KG1 (cell line): ENCODE data around the gene SNED1.

Experiments
- DNase-seq: peaks from one replicate; lab custom pipeline; 2025; lab: John Stamatoyannopoulos, UW

Gene SNED1

DNA sequence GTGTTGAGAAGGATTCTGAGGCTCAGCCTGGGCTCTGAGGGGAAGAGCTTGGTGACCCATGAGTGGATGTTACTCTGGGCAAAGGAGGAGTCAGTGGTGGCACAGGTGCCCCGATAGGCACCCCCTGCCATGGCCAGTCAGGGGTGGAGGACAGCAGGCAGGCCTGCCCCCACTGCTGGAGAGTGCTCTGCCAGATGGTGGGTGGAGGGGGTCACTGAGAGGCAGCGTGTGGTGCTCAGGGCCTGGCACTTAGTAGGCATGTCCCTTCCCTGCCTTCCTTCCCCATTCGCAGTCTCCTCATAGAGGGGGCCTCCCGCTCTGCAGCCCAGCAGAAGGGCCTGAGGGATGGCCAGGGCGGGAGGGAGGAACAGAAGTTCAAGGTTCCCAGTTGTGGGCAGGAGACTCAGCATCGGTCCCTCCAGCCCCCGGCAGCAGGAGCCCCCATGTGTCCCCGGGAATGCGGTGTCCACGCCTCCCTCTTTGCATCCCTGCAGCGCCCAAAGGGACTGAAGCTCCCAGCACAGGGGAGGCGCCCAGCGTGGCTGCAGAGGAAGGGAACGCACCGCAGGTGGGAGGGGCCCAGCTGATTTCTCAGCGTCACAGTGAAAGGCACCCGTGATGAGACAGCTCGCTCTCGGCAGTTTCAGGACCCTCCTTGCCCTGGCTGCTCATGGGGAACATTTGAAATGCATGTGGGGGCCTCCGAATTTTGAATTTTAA is 5.7 kb upstream of the SNED1 start:
- DNase-seq = no peak

DNA sequence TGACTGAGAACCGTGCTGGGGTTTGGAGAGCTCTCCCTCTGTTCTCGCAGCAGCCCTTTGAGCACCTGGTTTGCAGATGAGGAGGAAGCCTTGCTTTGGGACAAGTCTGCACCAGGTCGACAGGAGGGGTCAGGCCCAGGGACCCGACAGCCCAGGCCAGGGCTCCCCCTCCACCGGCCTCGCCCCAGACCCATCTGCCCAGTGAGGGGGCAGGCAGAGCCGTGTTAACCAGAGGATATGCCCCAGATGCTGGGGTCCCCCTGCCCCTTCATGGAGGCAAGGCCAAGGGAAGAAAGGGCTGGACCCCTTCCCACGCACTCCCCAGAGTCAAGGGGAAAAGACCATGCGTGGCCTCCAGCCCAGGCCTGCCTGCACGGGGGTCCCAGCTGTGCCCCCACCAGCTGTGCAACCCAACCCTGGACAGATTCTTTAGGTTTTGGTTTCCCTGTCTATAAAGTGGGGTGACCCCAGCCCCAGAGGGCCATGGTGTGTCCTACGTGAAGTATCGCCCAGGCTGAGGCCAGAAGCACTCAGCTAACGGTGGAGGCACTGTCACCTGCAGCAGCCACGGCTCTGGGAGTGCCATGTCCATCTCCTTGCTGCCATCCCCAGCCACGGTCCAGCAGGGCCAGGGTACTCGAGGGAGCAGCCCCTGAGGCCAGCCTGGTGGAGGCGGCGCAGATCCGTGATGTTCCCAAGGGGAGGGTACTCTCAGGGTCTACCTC is 4.8 kb upstream of the SNED1 start:
- DNase-seq = no peak

DNA sequence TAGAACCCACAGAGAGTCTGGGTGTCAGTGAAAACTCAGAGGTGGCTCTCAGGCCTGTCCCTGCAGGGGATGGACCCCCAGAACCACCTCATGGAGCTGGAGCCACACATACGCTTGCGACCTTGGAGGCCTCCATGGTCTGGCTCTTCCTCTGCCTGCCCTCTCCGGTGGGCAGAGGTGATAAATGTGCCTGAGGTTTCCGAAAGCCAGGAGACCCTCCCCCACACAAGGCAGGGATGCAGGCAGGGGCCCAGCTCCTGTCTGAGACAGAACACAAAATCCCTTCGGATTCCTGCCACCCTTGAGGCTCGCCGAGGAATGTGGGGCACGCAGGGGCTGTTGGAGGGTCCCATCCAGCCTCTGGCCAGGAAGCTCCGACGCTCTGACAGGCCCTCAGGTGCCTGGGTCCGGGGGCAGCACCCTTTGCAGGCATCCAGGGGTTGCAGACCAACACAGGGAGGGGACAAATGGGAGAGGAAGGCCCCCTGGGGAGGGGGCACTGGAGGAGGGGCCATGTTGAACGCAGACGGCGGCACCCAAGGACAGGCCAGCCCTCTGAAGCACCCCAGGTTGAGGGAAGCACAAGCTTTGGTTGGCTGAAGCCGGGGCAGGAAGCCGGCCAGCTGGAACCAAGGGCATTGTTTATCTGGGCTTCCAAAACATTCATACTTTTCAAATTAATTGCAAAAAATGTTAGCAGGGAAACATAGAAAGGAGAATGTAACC is 4.1 kb upstream of the SNED1 start:
- no peak for DNase-seq

DNA sequence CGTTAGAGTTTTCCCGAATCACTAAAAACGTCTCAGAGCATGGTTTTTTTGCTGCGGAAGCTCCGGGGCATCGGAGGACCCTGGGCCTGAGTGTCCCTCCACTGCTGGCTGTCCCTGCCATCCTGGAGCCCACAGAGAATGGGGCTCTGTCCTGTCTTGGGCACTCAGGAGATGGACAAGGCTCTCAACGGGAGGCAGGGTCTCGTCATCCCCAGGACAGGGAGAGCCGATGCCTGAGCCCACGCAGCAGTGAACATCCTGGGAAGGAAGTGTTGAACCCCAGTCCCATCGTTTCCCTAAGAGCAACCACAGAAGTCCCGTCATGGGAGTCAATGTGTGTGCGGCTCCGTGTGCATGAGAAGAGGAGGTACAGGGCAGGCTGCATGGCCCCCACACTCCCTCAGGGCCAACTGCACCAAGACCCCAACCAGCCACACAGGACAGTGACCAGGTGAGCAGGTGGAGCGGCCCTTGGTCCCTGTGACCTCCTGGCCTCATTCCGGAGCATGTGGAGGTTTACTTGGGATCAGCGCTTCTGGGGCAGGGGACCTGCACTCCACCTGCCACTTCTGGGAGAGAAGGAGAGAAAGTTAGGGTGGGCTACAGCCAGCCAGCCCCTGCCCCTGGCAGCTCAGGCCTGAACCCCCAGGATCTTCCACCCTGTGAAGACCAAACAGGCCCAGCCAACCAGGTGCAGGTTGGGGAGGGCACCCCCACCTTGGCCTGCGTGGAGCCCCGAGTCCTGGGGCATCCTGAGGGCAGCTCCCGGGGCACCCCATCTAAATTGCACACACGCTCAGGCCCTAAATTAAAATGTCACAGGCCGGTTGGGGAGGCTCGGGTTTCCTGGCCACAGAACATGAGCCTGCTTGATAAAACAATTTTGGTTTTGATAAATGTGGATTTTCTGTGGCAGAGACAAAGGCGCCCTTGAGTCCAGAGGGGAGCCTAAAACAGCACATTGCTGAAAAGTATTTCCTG is 3.1 kb upstream of the SNED1 start:
- DNase-seq = no peak

DNA sequence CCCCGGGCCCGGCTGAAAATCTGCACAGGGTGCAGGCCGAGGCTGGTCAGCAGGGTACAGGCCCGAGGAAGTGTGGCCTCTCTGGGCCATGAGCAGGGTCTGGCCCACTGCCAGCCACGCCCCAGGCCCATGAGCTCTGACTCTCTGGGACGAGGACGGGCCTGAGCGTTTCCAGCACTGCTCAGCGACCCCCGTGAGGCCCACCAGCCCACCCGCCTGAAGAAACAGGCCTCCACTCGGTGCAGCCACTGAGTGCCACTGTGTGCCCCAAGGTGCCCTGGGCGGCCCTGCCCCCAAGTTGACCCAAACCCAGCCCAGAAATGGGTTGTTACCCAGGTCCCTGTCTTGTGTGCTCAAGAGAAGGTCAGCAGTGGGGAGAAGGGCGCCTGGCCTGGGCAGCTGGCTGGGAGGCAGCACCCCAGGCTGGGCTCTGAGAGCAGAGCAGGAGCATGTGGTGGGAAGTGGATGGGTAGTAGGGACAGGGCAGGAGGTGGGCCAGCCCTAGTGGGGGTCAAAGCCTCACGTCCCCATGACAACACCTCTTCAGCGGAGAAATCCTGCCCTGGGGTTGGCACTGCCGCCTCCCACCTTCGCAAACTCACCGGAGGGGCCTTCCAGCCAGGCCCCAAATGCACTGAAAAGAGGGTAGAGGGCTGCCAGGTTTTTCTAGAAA is 2.1 kb upstream of the SNED1 start:
- no peak for DNase-seq

DNA sequence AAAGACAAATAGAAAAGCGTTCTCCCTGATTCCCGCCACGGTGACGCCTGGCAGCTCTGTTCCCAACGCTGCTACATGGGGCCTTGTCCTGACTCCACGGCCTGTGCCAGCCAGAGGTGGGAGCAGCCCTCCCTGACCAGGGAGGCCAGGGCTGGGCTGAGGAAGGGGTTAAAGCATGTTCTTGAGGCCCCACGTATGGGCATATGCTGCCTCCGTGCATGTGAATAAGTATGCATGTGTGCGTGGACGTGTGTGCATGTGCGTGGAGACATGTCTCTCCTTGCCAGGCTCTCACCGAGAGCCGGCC is 1.6 kb upstream of the SNED1 start:
- DNase-seq = no peak

DNA sequence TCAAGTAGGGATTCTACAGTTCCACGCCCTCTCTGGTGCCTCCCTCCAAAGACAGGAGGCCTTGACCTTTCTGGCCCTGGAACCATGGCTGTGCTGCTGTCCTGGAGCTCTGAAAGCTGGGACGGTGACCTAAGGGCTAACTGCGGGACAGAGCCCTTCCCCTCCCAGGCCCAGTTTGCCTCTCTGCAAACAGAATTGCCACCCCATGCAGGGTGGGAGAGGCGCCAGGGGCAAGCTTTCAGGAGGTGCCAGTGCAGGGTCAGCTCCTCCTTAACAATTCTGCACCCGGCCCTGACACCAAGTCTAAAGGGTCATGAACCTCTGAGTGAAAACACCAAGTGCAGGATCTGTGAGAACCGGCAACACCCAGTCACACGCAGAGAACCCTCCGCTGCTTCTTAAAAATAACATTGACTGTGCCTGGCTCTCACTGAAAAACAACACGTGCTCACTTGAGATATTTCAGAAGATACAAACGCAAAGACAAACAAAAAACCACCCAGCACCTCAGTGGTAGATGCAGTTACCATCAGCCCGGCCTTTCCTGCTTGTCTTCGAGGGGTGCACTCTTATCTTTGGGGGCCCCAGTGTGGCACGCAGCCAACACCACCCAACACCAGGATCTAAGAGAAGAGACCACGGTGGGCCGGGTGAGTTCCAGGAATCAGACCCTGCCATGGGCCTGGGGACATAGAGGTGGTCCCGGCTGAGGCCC is 1.1 kb upstream of the SNED1 start:
- no peak for DNase-seq

DNA sequence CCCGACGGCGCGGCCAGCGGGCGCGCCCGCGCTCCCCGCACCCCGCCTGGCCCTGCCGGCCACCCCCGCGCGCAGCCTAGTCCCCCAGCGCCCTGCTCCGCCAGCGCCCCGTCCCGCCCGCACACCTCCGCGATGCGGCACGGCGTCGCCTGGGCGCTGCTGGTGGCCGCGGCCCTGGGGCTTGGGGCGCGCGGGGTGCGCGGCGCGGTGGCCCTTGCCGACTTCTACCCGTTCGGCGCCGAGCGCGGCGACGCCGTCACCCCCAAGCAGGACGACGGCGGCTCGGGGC is 232 bp downstream of the SNED1 start:
- DNase-seq = no peak

DNA sequence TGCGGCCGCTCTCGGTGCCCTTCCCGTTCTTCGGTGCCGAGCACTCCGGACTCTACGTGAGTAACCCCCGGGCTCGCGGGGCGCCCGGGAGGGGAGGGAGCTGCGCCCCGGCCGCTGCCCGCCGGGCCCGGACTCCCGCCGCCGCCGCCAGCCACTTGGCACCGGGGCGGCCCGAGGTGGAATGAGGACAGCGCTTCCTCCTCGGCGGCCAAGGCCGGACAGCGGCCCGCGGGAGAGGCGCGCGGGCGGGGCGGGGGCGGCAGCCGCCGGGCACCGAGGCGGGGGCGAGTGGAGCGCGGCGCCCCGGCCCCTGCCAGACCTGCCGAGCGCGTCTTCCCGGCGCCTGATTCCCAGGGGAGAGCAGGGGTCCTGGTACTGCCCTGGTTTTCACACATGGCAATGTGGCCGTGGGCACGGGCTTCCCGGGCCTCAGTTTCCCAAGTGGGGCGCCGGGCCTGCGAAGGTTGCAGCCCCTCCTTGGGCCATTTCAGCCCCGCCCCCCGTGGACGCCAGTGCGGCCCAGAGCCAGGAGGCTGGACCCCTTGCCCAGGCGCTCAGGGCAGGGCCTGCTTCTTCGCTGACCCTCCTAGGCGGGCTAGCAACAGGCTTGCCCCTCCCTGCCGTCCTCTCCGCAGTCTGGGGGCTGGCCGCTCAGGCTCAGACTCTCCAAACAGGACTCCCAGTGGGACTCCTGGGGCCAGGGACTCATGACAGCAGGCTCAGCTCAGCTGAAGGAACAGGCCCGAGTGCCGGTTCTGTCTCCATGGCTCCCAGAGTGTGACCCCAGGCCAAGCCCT is 775 bp downstream of the SNED1 start:
- DNase-seq = no peak

DNA sequence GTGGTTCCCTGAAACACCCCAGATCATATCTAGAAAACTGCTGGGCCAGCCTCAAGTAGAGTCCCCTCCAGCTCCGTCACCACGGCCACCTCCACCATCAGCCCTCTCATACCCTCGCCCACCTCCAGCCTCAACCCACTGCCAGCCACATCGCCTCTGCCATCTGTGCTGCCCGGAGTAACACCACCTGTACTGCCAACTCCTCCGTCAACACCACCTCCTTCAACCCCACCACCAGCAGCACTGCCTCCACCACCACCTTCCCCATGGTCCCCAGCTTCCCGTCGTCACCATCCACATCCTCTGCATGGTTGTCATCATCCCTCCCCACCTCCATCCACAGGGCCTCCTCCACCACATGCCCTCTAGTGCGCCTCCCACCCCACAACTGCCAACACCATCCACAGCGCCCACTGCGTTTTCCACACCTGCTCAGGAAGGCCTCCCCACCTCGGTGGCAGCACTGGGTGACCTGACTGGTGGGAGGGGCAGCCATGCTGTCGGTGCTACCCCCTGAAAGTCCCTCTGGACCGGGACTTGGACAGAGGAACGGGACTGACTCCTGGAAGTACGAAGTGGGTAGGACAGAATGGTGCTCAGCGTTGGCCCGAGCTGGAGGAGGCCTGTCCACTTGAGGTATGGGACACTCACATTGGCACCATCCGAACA is 1.6 kb downstream of the SNED1 start:
- no peak for DNase-seq

DNA sequence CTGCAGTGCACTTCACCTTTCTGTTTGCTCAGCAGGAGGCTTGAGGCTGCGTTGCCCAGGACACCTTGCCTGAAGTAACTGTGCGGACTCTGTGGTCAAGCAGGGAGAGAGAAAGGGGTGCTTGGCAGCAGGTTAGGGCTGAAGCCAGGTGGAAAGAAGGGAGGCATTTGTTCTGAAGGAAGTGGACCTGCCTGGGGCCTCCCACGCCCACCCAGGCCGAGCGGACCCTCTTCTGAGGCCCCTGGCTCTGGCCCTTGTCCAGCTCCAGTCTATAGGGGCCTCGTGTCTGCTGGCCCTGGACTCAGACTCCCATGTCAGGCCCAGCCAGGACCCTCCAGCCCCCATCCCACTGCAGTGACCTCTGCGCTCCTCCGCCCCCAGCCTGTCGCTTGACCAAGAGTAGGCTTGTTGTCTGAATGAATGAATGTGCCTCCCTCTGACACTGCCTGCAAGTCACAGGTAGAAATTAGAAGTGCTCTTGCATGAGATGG is 2.5 kb downstream of the SNED1 start:
- DNase-seq = no peak

DNA sequence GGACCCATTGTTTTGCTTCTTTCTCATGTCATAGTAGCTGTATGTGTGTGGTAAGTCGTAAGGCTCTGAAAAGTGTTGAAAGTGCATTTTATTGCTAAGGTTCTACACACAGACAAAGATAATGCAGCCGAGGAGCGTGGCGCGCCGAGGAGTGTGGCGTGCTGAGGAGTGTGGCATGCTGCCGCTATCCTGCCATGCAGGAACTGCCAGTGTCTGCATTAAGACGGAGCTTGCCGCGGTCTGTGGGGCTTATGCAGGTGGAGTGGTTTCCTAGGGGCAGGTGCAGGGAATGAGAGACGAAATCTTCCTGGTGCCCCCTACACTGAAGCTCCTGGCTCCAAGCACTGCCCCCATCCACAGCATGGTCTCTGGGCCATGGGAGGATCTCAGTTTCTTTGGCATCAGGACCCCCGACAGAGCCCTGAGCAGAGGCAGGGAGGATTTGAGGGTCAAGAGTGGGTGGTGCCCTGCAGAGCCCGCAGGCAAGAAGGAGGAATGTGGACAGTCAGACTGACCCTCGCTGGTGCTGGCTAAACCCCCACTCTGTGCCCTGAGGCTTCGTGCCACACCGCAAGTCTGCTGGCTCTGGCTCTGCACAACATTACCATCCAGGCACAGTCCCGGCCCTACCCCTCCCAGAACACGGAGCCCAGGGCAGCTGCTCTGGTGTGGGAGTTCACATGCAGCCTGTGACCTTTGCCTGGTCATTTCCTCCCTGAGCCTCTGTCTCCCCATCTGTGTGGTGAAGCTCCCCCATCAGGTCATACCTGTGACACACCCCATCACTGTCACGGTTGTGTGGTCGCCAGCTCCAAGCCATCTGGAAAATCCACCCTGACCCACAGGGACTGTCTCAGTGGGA is 3.2 kb downstream of the SNED1 start:
- no peak for DNase-seq

DNA sequence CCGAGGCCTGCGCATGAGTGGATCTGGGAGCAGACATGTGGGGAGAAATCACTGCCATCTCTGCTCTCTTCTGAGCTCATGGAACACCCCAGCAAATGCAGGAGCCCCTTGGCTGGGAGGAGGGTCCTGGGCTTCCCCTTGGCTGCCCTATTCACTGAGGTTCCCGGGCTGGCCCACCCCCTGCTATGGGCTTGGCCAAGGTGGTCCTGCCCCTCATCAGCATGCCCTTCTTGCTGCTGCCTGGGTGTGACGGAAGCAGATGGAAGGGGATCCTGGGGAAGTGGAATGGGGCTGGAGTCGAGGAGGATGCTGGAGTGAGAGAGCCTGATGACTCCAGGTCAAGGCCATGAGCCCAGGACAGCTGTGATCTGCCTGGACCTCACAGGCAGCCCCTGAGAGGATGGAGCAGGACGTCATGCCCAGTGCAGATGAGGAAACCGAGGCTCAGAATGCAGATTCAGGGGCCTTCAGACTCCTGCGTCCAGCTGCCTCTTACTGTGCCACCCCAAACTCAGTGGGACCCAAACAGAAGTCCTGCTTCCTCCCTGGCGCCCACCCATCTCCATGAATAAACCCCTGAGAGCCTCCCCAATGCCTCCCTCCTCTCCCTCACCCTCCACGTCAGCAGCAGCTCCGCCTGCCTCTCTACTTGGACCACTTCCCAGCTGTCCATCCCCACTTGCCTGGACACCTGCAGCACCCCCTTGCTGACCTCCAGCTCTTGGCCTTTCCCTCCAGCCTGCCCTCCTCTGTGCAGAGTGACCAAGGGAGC is 4.0 kb downstream of the SNED1 start:
- DNase-seq = no peak

DNA sequence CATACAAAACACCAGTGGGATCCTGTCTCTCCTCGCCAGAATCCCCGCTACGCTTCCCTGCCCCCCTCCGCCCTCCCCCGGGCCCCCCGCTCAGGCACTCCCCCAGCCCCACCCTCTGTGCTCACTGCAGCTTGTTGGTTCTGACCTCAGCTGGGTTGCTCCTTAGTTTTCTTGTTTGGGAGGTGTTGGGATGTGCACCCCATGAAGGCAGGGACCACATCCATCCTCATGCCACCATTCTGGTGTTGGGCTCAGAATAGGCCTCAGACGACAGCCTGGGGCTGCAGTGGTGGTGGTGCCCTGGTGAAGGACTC is 4.6 kb downstream of the SNED1 start:
- DNase-seq = no peak

DNA sequence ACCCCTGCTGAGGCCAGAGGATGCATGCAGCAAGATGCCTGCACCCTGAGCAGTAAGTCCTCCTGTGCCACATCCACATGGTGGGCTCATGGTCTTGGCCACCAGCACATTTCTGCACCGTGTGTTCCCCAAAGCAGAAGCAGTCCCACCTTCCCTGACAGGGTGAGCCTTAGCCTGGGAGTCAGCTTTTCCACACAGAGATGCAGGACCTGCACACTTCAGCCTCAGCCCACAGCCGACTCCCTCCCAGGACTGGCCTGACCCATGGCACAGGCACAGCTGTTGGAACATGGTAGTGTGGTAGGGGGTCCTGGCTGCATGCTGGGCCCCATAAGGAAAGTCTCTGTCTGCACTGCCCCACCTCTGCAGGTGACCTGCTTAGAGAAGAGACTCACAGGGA is 5.0 kb downstream of the SNED1 start:
- no peak for DNase-seq

DNA sequence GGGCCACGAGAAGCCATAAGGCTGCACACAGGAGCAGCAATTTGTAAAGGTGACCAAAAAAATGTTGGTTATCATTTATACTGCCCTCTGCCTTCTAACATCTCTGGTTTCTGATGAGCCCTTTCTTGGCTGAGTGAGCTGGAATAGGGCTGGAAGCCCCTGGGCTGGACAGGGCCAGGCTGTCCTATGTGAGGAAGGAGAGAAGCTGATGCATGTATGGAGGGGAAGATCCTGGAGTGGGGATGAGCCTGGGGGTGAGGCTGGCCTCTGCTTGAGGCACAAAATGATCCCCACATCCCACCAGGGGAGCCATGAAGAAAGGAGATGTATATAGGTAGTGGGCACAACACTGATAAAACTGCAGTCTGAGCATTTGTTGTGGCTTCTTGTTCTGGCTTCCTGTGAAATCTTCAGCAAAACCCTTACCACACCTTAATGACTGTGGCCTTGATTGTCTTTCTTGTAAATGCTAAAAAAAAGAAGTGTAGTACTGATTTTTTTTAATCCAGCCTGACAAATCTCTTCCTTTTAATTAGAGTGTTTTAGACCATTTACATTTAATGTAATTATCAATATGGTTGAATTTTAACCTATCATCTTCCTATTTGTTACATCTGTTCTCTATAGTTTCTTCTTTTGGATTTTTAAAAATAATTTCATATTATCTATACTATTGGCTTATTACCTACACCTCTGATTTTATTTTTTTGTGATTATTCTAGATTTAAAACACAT is 5.6 kb downstream of the SNED1 start:
- DNase-seq = no peak

DNA sequence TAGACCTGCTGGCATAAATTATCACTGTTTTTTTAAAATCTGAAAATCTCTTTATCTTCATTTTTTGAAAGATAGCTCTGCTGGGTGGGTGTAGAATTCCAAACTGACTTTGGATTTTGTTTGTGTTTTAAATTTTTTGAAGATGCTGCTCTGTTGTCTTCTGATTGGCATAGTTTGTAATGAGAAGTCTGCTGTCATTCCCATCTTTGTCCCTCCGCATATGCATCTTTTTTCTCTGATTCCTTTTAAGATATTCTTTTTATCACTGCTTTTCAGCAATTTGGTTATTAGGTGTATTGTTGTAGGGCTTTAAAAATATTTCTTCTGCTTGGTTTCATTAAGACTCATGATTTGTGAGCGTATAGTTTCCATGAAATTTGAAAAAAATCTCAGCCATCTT is 7.2 kb downstream of the SNED1 start:
- no peak for DNase-seq
